Fibroblast of lung (primary cell): ENCODE results near the gene STK4.

Experiments used
- EZH2 ChIP-seq: IDR thresholded peaks from 2 replicates; pipeline ENCODE4 v1.5.1; 2012; ENCODE audit warnings: low read length, control low read depth, mild to moderate bottlenecking; ENCODE audit errors: missing control alignments
- TF ChIP-seq, protein P1 (sequence below), 2 donors: IDR thresholded peaks in 1 of 2; conservative IDR thresholded peaks in 1 of 2; 1 replicate in 1 of 2; 2 replicates in 1 of 2; pipeline ENCODE4 v1.5.1; 2011 to 2012; ENCODE audit warnings: low read length in 2 of 2, control low read depth in 1 of 2, inconsistent platforms in 1 of 2, low read depth in 1 of 2, mild to moderate bottlenecking in 1 of 2

- TF ChIP-seq, protein P1, sequence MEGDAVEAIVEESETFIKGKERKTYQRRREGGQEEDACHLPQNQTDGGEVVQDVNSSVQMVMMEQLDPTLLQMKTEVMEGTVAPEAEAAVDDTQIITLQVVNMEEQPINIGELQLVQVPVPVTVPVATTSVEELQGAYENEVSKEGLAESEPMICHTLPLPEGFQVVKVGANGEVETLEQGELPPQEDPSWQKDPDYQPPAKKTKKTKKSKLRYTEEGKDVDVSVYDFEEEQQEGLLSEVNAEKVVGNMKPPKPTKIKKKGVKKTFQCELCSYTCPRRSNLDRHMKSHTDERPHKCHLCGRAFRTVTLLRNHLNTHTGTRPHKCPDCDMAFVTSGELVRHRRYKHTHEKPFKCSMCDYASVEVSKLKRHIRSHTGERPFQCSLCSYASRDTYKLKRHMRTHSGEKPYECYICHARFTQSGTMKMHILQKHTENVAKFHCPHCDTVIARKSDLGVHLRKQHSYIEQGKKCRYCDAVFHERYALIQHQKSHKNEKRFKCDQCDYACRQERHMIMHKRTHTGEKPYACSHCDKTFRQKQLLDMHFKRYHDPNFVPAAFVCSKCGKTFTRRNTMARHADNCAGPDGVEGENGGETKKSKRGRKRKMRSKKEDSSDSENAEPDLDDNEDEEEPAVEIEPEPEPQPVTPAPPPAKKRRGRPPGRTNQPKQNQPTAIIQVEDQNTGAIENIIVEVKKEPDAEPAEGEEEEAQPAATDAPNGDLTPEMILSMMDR (conservative IDR thresholded peaks at IDR 0.05 in 1 of 2, IDR thresholded peaks at IDR 0.05 in 1 of 2; ENCODE audit: low read depth in 1 of 2, low read length in 2 of 2) = no peak
- TF ChIP-seq EZH2 = no peak
Measured at GRCh38 chr20:45069261-45069660, 102.9 kb downstream of the STK4 start.
